GM23338 (cell line): ENCODE measurements around the gene B3GAT3.

ENCODE experiments used
- EZH2 ChIP-seq: fragments of 200-600 bp; sonication (generic); IDR thresholded peaks from one replicate; pipeline ENCODE4 v1.8.0; 2017; ENCODE audit warnings: antibody characterized with exemption, mild to moderate bottlenecking, low read depth; ENCODE audit not compliant: unreplicated experiment
- POLR2AphosphoS5 ChIP-seq: IDR thresholded peaks from 2 replicates; pipeline ENCODE4 v1.6.1; 2016; ENCODE audit warnings: antibody characterized with exemption, low read depth
- TF ChIP-seq, protein P1 (sequence below), 2 experiments: fragments of 200-600 bp in 1 of 2; sonication (generic) in 1 of 2; conservative IDR thresholded peaks; 2 replicates each; pipeline versions ENCODE4 v1.5.1 to v1.6.1; 2016 to 2017; ENCODE audit warnings: antibody characterized with exemption in 2 of 2, low read depth in 2 of 2, mild to moderate bottlenecking in 2 of 2, moderate library complexity in 1 of 2

DNA sequence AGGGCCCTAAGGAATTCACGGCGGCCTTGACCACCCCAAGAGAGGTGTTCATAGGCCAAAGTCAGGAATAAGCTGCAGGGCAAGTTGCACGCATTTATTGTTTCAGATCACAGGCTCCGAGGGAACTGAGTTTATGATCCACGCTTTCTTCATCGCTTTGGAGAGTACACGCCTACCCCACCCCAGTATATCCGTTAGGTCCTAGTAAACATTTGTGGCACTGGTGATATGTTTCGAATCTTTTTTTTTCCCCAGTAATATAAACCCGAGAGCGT, 23.8 kb upstream of the B3GAT3 start:
- no peak for TF ChIP-seq POLR2AphosphoS5
- TF ChIP-seq, protein P1, sequence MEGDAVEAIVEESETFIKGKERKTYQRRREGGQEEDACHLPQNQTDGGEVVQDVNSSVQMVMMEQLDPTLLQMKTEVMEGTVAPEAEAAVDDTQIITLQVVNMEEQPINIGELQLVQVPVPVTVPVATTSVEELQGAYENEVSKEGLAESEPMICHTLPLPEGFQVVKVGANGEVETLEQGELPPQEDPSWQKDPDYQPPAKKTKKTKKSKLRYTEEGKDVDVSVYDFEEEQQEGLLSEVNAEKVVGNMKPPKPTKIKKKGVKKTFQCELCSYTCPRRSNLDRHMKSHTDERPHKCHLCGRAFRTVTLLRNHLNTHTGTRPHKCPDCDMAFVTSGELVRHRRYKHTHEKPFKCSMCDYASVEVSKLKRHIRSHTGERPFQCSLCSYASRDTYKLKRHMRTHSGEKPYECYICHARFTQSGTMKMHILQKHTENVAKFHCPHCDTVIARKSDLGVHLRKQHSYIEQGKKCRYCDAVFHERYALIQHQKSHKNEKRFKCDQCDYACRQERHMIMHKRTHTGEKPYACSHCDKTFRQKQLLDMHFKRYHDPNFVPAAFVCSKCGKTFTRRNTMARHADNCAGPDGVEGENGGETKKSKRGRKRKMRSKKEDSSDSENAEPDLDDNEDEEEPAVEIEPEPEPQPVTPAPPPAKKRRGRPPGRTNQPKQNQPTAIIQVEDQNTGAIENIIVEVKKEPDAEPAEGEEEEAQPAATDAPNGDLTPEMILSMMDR (conservative IDR thresholded peaks at IDR 0.05; ENCODE audit: low read depth in 2 of 2) = no peak
- no peak for TF ChIP-seq EZH2
